ENCODE results near the gene PPP1R2C. TPM values are rescaled to one million over a fixed set of nuclear protein-coding genes. Genes with fewer than 3 reads are reported as not detected.

The PPP1R2C gene
- total RNA-seq, 1 donor from 2014 or later: not detected

DNA sequence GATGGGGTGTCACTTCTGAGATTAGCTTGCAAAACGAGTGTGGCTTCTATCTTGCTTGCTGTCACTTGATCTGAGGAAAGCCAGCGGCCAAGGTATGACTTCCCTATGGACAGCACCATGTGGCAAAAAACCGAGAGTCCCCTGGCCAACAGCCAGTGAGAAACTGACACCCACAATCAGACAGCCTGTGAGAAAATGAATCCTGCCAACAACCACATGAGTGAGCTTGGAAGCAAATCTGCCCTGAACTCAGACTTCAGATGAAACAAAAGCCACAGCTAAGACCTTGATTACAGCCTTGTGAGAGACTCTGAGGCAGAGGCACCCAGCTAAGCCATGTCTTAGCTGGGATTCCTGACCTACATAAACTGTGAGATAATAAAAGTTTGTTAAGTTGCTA is 45.5 kb downstream of the PPP1R2C start:
- H3K4me3 ChIP-seq (ENCODE audit: insufficient read depth, low read depth, low read length): no peak overlapping the region
- DNase-seq (ENCODE audit: low read depth) (peak; percentile 62), FAIRE-seq (peak; percentile 23)
- Mint-ChIP-seq H3K36me3 (ENCODE audit: low read depth, unreplicated experiment) (no peaks in the 10 kb centered on the region), H3K27me3 (ENCODE audit: low read depth, unreplicated experiment) (no peaks in the 10 kb centered on the region), H3K4me1 (ENCODE audit: low read depth, unreplicated experiment) (no peaks in the 10 kb centered on the region), H3K9me3 (ENCODE audit: unreplicated experiment) (no peaks in the 10 kb centered on the region), H3K27ac (ENCODE audit: unreplicated experiment) (no peak overlapping the region), H3K4me3 (ENCODE audit: unreplicated experiment) (no peak overlapping the region)
- H3K27ac ChIP-seq (ENCODE audit: low read depth, low read length): no peak overlapping the region
- no peaks in the 10 kb centered on the region for H3K9me3 ChIP-seq (ENCODE audit: insufficient read depth, low read depth, low read length)
- H3K27me3 ChIP-seq (ENCODE audit: insufficient read depth, low read length): no peaks in the 10 kb centered on the region
- H3K36me3 ChIP-seq (ENCODE audit: insufficient read depth, low read length): no peaks in the 10 kb centered on the region
- no peaks in the 10 kb centered on the region for H3K79me2 ChIP-seq (ENCODE audit: insufficient read depth, low read length)
- no peaks in the 10 kb centered on the region for H4K20me1 ChIP-seq (ENCODE audit: insufficient read depth, low read length)
- H2AFZ ChIP-seq (ENCODE audit: low read depth, low read length): no peak overlapping the region
- no peak overlapping the region for H3K9ac ChIP-seq (ENCODE audit: low read length)
- no peak overlapping the region for H3K4me2 ChIP-seq (ENCODE audit: low read length)
- no peak for TF ChIP-seq EZH2 (IDR thresholded peaks at IDR 0.05; ENCODE audit: insufficient read depth, low read length)
- TF ChIP-seq, protein P1, sequence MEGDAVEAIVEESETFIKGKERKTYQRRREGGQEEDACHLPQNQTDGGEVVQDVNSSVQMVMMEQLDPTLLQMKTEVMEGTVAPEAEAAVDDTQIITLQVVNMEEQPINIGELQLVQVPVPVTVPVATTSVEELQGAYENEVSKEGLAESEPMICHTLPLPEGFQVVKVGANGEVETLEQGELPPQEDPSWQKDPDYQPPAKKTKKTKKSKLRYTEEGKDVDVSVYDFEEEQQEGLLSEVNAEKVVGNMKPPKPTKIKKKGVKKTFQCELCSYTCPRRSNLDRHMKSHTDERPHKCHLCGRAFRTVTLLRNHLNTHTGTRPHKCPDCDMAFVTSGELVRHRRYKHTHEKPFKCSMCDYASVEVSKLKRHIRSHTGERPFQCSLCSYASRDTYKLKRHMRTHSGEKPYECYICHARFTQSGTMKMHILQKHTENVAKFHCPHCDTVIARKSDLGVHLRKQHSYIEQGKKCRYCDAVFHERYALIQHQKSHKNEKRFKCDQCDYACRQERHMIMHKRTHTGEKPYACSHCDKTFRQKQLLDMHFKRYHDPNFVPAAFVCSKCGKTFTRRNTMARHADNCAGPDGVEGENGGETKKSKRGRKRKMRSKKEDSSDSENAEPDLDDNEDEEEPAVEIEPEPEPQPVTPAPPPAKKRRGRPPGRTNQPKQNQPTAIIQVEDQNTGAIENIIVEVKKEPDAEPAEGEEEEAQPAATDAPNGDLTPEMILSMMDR (IDR thresholded peaks at IDR 0.05; ENCODE audit: insufficient read depth, low read depth, low read length): no peak
- H3K4me1 ChIP-seq (ENCODE audit: insufficient read depth, low read length): no peaks in the 10 kb centered on the region
